Right renal pelvis (tissue), 4 donors: ENCODE measurements around the gene SCRN2. TPM values are rescaled to one million over a fixed set of nuclear protein-coding genes. Genes with fewer than 3 reads are reported as not detected.

Experiments
- DNase-seq, 4 donors: peaks; one replicate each; pipeline ENCODE4 v3.0.0-alpha.2; 2013; ENCODE audit warnings: low read depth in 4 of 4, low spot score in 3 of 4, missing footprints in 1 of 4
- polyA plus RNA-seq, 4 donors: library from polyadenylated mRNA; unstranded; fragments of 120-200 nt; gene quantifications; one replicate each; pipeline ENCODE4 v1.2.1, GENCODE V29; 2013; ENCODE audit not compliant: insufficient read length in 4 of 4

SCRN2 gene
- polyA plus RNA-seq, 4 donors = 42.4 to 62.5 (median 60.2) TPM

- DNase-seq = no peak
Measured at GRCh38 chr17:47847341-47848197, 6.5 kb upstream of the SCRN2 start.

- DNase-seq = no peak
Measured at GRCh38 chr17:47846716-47847340, 5.8 kb upstream of the SCRN2 start.

GRCh38 chr17:47845716-47846075 is 4.6 kb upstream of the SCRN2 start:
- no peak for DNase-seq

DNA sequence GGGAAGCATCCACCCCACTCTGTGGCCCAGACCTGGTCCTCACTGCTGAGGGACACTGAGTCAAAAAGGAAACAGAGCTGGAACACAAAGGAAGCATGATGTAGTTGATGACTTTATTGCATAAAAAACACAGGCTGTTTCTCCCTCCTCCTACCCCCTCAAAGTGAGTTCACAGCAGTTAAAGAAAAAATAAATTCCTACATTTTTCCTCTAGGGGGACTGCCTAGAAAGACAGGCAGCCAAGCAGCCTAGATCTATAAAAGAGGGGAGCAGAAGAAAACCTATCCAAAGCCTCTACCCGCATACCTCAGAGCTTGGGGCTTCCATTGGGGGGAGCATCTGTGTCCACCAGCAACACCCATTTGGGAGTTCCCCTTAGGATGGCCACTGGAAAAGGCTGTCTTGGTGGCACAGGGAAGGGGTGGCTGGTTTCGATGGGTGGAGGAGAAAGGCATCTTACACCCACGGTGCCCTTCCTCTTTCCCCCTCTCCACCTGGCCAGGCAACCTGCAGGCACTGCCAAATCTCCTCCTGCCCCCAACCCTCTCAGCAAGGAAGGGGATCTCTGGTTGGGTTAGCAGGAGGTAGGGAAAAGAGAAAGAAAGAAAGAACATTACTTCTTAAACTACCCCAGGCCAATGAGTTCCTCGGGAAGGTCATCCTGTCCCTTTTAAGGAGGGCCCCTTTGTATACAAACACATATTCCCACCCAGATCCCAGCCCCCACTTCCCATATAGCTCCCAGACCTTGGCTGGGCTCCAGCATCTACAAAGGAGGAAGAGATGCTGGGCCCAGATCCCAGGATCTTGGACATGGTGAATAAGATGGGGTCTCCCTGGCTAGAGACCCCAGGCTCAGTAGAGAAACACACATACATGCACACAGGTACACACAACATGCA is 4.0 kb upstream of the SCRN2 start:
- no peak for DNase-seq

- DNase-seq = no peak
Measured at GRCh38 chr17:47844227-47844626, 3.2 kb upstream of the SCRN2 start.

GRCh38 chr17:47843391-47843730 is 2.3 kb upstream of the SCRN2 start:
- DNase-seq = no peak

GRCh38 chr17:47841488-47842291 is 617 bp upstream of the SCRN2 start:
- no peak for DNase-seq

- DNase-seq = no peak
Measured at GRCh38 chr17:47840001-47840741, 902 bp downstream of the SCRN2 start.

GRCh38 chr17:47839071-47839470 is 2.0 kb downstream of the SCRN2 start:
- DNase-seq = no peak

DNA sequence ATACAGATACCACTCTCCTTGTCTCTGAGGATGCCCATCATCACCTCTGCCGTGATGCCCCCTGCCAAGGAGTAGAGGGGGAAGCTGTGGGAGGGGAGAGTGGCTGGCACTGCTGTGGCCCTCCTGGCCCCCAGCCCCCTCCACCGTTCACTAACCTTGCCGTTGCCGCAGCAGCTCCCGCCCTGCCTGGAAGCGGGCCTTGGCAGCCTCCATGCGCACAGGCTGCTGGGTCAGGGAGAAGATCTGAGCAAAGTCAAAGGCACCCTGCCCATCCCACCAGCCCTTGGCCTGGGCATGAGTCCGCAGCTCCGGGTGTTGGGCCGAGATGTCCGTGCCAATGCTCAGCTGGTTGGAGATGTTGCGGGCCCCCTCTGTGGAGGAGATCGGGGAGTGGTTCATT is 2.4 kb downstream of the SCRN2 start:
- DNase-seq = no peak

DNA sequence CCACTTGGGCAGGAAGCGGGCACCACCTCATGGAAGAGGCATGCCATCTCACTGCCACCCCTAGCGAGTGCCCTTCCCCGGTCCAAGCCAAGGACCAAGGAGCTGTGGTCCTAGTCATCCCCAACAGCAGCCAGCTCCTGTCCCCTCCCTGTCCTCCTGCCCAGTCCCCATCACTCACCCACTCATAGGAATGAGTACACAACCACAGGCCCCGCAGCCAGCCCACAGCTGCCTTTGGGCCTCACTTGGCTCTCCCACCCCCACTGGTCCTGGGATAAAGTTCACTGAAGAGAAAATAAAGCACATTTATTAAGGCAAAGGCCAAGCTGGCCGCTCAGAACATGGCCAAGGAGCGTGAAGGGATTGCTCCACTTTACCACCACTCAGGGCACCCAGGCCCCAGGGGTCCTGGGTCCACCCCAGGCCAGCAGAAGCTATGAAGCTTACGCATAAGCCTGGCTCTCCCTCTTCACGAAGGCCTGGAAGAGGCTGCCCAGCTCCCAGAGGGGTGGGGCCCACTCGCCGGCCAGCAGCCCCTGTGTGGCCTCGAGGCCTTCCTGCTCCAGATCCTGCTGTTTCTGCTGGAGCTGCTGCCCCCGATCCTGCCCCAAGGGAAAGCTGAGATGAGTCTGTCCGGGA is 3.6 kb downstream of the SCRN2 start:
- no peak for DNase-seq

- DNase-seq = no peak
Measured at GRCh38 chr17:47836601-47837000, 4.5 kb downstream of the SCRN2 start.

DNA sequence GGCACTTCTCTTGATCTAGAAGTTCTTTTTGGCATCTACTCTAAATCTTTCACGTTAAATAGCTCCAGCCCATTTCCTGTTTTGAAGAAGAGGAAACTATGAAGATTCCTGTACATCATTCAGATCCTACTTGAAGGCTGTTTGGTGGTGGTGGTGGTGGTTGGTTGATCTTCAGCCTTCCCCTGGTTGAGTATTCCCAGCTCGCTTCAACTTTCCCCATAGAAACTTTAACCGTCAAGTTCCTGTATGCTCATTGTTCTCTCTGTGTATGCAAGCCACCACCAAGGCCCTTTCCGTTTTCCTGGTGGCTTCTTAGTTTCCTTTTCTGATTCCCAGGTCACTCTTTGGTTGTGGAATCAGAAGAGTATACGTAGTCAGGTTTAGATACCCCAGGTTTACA is 6.3 kb downstream of the SCRN2 start:
- no peak for DNase-seq

- DNase-seq = no peak
Measured at GRCh38 chr17:47831934-47832327, 9.1 kb downstream of the SCRN2 start.

DNA sequence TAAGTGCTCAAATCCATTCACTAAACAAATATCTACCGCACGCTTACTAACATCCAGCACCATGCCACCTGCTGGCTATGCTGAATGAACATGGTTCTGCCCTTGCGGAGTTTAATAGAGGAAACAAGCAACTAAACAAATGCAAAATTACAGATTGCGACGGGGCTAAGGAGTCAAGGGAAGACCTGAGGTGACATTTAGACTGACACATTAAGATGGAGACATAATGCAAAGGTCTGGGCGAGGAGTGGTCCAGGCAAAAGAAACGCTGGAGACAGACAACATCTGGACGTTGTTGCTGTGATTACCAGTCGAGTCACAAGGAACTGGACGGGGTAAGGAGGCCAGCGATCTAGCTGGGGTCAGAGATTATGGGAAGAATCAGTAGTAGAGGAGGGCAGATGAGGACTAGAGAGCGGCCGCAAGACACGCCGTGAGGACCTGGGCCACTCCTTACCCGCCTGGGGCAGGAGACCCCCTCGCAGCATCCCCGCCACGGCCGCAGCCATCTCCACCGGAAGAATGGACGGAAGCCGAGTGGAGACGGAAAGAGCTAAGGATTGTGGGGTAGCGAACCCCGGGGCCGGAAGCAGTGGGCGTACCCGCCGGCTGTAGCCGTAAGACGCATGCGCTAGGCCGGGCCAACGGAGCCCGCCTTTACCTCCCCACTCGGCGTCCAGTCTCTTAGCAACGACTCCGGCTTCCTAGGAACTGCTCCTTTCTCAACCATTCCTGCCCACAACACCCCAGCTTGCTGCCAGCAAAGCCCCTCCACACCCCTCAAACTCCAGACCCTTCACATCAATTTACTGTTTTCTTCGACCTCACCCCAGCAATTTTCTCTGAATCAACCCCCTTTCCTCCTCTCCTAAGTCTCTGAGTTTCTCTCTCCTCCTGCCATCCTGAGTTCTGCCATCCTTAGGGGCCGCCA is 9.8 kb downstream of the SCRN2 start, which contains the start of the genes LRRC46 and MRPL10:
Gene LRRC46, plus strand, starts transcription at position 668 of the 931 bp plus-strand sequence. CDS start 320 bp downstream, outside the sequence.
Gene MRPL10, minus strand, starts transcription at position 539 of the 931 bp plus-strand sequence. Its CDS starts 30 bp downstream, at position 509.
- DNase-seq = peak; percentile 85 to 92 (median 88)

DNA sequence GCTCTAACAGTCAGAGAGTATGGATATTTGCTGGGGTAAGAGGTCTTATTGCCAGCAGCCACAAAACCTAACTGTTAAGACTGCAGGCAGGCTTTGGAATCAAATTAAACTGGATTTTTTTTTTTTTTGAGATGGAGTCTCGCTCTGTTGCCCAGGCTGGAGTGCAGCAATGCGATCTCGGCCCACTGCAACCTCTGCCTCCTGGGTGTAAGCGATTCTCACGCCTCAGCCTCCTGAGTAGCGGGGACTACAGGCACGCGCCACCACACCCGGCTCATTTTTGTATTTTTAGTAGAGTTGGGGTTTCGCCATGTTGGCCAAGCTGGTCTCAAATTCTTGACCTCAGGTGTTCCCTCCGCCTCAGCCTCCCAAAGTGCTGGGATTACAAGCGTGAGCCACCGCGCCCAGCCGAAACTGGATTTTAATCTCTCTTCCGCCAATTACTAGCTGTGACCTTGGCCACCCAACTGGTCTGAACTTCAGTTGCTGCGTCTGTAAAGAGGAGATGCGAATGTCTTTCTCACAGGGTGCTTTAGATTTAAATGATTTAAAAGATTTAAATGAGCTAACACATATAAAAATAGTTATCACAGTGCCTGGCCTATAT is 10.6 kb downstream of the SCRN2 start:
- DNase-seq = no peak

GRCh38 chr17:47829870-47830269 is 11.2 kb downstream of the SCRN2 start:
- no peak for DNase-seq

DNA sequence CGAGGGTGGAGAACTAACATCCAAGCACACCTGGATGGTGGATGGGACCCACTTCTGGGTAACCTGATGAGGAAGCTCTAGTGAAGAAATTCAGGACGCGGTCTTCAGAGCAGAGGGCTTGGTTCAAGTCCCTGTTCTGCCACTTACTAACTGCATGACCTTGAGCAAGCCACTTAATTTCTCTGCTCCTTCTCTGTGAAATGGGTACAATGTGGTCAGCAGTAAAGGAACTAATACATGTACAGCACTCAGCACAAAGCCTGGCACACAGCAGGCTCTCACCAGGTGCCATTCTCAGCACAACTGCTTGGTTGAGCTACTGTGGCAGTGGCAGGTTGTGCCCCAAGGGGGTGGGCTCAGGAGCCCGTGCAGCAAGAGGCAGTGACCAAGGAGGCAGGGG is 17.6 kb downstream of the SCRN2 start:
- DNase-seq = no peak
